ENCODE results near the gene TENT4A.

TENT4A gene

DNA sequence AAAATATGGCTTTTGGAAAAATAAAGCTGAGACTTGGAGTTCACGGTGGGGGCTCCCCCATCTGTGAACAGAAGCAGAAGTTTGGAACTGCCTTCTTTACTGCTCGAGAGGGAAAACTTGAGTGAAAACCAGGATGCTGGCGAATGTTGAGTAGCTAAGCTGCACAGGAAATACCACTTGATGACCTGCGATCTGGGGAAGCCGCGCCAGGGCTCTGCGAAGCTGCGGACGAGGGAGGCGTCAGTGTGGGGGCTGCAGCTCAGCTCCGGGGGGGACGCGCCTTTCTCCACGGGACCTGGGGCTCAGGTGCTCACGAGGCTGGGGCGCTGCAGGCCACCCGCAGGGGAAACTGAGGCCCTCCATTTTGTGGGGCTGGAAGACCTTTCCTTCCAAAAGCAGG lies 62.3 kb downstream of the TENT4A start:
- no peak for DNase-seq

DNA sequence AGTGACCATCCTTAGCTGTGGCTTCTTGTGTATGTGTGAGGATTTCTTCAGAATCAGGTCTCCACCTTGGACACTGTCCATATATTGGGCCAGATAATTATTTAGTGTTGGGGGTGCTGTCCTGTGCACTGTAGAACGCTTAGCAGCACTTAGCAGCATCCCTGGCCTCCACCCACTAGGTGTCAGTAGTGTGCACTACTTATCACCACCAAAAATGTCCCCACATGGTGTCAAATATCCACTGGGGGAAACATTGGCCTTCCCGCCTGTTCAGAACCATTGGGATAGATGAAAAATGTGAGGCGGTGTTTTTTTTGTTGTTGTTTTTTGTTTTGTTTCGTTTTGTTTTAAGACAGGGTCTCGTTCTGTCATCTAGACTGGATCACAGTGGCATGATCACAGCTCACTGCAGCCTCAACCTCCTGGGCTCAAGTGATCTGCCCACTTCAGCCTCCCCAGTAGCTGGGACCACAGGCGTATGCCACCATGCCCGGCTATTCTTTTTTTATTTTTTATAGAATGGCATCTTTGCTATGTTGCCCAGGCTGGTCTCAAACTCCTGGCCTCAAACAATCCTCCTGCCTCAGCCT lies 67.7 kb downstream of the TENT4A start:
- peak in 1 of 2 experiments; percentile 27 for DNase-seq

DNA sequence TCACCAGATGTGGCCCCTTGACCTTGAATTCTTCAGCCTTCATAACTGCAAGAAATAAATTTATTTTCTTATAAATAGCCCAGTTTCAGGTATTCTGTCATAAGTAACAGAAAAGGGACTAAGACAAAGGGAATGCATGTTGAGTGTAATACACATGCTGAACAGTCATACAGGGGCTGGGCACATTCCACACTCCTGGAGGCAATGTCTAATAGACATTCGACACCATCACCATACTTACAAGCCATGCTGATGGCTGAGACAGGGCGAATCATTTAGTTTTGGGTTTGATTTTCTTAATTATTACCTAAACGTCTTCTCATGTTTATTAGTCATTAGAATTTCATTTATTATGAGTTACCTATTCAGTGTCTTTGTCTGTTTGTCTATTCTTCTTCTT lies 68.5 kb downstream of the TENT4A start:
- DNase-seq: no peak

DNA sequence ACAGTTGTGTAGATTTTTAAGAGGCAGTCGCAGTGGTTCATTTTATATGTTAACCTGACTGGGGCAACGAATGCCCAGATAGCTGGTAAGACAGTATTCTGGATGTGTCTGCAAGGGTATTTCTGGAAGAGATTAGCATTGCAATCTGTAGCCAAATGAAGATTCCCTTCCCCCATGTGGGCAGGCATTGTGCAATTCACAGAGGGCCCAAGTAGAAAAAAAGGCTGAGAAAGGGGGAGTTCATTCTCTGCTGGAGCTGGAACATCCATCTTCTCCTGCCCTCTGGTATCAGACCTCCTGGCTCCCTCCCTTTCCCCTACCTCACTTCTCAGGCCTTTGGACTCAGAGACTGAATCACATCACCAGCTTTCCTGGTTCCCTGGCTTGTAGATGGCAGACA lies 70.6 kb downstream of the TENT4A start:
- no peak for DNase-seq

DNA sequence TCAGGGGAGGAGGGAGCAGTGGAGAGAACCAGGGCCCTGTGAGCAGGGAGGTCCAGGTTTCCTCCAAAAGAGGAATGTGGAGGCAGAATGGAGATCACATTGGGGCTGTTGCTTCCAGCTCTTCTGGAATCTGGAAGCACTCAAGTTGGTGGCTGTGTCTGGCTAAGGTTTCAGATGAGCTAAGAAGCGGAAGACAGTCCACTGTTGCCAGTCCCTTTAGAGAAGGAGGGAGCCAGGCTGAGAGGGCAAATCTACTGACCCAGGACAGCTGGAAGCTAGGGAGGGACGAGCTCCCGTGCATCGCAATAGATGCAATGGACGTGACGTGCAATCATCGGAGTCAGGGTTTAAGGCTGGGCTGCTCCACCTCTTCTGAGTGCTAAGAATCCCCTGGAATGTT lies 71.2 kb downstream of the TENT4A start:
- DNase-seq: no peak

DNA sequence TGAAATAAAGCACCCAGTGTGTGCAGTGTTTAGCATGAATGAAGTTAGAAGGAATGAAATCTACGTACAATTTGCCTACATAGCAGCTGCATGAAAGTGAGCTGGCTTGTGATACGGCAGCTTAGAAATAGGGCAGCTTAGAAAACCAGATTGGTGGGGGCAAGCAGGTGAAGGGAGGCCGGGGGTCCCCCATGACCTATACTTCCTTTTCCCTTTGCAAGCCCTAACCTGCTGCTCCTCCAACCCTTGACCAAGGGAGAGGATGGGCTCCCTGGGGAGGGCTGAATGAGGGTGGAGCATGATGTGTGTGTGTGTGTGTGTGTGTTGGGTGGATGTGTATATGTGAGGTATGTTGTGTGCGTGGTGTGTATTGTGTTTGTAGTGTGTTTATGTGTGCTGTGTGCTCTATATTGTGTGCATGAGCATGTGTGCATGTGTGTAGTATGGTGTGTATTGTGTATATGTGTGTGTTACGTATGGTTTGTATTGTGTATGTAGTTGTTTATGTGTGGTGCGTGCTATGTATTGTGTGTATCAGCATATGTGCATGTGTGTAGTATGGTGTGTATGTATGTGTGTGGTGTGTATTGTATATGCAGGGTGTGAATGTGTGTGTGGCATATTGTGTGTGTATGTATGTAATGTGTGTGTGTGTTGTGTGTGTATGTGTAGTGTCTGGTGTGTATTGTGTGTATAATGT lies 72.1 kb downstream of the TENT4A start:
- DNase-seq: no peak

DNA sequence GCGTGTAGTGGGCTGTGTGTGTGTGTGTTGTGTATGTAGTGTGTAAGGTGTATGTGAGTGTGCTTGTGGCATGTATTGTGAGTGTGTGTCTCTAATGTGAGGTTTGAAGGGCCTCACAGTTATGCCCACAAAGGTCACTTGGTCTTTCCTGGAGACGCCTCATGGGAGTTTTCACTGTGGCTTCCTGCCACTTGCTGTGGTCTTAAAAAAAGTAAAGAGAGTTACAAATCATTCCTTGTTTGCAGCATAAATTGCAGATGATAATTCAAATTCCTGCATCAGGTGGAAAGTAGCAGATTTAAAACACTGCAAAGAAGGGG lies 72.6 kb downstream of the TENT4A start:
- no peak for DNase-seq

DNA sequence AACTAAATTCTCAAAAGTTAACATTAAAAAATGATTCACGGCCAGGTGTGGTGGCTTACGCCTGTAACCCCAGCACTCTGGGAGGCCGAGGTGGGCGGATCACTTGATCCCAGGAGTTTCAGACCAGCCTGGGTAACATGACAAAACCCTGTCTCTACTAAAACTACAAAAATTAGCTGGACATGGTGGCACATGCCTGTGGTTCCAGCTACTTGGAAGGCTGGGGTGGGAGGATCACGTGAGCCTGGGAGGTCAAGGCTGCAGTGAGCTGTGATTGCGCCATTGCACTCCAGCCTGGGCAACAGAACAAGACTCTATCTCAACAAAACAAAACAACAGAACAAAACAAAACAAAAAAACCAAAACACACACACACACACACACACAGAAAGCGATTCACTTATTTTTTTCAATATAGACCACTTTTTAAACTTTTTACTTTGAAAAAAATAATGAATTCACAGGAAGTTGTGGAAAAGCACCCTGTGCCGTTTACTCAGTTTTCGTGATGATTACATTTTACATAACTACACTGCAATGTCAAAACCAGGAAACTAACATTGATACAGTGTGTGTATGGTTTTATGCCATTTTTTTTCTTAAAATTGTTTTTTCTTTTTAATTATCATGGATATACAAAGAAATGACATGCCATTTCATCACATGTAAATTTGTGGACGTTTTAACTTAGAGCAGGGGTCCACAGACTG lies 73.7 kb downstream of the TENT4A start:
- DNase-seq: no peak

DNA sequence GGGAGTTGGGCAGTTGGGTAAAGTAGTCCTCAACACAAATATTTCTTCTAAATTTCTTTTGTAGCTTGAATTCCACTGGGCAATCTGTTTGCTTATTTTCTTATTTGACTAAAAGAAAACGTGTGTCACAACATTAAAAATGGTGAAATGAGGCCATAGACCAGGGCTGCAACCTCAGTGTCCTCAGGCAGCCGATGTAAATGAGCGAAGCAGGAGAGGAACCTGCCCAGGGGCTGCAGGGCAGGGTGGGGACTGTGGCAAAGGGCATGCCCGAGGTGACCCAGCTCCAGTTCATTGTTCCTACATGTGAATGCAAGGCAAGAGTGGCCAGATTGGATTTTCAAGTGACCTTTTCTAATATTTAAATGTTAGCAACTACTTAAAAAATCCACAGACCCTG lies 74.7 kb downstream of the TENT4A start:
- no peak for DNase-seq

DNA sequence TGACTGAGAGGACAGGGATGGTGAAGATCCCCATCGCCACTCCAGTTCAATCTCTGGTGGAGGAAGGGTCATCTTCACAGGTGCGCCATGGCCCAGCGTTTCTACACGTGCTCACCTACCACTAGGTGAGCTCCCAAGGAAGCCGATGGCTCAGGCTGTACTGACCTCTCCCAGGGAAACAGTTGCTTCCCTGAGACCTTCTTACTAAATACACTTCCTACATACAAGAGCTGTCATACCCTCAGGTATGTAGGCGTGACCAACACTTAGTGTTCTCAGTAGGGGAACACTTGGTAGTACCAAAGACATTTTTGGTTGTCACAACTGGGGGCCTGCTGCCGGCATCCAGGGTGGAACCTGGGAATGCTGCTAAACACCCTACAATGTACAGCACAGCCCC lies 75.2 kb downstream of the TENT4A start:
- no peak for DNase-seq

DNA sequence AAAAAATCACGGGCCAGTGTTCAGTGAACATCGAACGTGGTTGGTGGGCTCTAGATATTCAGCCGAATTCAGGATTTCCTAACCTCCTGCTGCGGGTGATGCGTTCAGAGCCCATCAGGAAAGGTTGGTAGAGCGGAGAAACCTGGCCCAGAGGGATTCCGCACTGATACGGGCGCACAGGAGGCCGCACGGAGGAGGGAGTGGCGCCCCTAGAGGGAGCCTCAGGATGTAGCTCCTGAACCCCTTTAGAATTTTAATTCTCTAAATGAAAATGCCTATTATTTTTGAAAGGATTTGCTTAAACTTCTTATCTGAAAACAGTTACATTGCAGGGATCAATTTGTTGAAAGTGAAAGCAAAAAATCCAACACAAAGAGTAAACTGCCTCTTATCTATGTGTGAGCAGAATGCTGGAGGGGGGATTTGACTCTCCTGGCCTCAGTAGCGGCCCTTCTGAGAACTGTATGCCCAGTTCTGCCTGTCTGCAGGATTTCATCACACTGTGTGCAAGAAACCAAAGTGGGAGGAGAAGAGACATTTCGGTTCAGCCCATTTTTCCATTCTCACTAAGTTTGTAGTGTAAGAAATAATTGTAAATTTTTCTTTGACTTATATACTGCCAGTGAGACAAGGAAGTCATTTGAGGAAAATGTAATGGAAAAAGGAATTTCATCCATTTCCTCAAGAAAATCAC lies 75.9 kb downstream of the TENT4A start:
- no peak for DNase-seq

DNA sequence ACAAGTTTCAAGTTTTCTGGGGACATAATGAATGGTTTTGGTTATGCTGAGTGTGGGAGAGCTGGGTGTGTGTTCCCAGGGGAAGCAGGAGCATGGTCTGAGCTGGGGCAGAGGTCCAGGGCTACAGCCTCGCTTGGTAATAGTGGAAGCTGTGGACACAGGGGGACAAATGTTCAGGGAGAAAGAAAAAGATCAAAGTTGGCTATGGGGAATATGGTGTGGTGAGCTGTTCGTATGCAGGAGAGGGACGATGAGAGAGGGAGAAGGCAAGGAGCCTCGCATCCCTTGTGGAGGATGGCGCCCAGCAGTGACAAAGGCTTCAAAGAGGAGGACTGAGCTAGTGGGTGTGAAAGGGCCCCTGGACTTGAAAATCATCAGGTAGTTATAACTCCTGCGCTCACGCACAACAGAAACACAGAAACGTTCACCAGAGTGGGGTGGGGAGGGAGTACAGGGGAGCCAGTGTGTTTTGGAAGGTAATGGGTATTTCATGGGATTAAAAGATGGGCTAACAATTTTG lies 77.2 kb downstream of the TENT4A start:
- DNase-seq: no peak

DNA sequence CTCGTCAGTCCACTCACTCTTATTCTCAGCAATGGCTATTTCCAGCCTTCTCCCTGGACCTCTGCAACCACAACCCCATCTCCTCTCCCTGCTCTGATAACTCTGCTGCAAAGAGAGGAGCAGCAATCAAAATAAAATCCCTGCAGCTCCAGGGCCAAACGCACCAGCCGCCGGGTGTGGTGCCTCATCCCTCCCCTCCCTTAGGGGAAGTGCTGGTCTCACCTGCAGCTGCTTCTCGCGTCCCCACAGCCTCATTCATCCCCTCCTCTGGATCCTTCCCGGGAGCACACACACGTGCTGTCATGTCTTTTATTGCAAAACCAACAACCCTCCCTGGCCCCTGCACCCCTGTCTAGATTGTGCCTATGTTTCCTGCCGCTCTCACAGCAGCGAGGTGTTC lies 77.8 kb downstream of the TENT4A start:
- DNase-seq: peak; percentile 12 to 18

DNA sequence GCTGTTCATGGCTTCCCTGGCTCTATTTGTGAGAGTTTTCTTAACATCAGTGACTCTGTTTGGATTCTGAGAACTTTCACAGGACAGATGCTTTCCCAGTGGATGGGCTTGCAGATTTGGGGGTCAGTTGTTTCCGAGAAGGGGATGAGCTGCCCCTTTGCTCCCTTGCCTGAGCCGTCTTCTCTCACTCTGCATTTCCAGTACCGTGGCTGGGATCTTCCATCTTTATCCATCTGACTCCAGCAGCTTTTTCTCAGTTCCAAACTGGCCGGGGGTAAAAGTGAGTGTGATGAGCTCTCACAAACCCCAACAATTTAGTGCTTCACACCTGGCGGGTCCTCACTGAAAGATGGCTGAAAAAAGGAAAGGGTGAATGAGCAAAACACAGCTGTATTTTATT lies 79.1 kb downstream of the TENT4A start:
- DNase-seq: no peak

DNA sequence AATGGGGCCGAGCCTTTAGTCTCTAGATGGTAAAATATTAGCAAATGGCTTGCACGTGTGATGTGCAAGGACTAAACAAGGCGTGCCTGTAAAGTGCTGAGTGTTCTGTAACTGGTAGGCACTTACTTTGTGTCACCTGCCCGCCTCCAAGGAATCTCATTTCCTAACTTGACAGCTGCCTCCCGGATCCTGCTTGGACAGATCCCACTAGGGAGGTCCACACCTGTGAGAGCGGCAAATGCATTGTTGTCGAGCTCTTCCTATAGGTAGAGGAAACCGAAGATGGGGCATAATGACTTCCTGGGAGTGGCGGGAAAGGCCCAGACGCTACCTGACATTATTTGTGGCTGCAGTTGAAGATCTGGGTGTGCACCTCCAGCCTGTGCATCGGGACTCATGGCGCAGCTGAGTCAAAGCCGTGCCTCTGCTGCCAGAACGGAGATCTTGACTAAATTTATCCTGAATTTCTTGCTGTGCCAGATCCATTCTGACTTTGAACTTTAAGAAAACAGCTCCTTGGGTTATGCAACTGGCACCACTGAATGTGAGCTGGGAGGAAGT lies 79.8 kb downstream of the TENT4A start:
- no peak for DNase-seq

DNA sequence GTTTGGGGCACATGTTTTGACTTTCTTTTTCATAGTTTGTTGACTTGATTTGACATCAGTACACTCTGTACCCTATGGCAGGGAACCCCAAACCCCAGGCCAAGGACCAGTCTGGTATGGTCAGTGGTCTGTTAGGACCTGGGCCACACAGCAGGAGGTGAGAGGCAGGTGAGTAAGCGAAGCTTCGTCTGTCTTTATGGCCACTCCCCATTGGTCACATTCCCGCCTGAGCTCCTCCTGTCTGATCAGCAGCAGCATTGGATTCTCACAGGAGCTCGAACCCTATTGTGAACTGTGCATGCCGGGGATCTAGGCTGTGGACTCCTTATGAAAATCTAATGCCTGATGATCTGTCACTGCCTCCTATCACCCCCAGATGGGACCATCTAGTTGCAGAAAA lies 88.0 kb downstream of the TENT4A start:
- DNase-seq: no peak

DNA sequence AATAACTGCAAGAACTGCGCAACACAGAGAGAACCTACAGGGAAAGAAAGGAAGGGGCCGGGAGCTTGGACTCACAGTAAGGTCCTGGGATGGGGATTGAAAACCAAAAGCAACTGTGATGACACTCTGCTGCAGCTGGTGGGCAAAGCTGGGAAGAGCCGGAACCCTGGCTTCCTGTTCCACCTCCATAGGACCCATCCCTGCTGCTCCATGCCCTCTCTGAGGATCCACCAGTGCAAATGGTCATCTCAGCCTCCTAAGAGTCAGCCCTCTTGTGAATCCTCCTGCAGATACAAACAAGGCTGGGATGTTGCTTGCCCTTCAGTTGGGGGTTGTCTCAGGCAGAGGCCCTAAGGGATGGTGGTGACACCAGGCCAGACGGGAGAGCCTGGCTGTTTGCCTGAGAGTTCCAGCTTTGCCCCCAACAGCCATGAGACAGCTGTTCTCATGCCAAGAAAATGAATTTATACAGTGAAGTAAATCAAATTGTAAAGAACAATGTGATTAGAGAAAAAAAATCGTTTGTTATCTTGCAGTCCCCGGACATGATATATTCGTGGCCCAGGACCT lies 90.8 kb downstream of the TENT4A start:
- no peak for DNase-seq

DNA sequence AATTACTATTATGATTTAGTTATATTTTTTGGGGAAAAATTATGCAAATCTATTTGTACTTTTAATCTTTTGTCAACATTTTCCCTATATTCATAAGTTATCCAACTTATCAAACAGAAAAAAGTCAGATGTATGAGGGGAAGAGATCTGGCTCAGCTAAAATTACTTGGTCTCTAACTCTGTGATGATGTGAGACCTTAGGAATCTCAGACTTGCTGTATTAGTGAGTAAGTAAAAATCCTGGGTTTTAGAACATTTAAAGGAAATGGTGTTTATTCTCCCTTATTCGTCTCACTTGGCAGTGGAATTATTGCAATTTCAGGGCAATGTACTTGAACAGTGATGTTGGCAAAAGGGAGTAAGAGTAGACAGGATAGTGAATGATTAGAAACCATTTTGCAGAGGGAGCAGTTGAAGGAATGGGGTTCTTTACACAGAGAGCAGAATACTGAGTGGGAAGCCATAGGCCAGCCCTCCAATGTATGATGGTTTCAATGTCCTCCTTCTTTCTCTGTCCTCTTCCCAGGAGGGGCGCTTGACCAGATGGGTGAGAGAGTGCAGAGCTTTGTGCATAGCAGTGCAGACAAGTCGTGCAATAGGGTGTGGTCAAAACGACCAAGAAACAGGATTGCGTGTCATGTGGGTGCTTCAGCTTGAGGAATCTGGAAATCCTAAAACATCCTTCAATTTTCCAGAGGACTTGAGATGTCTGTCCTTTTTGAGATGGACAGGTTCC lies 91.7 kb downstream of the TENT4A start:
- no peak for DNase-seq

DNA sequence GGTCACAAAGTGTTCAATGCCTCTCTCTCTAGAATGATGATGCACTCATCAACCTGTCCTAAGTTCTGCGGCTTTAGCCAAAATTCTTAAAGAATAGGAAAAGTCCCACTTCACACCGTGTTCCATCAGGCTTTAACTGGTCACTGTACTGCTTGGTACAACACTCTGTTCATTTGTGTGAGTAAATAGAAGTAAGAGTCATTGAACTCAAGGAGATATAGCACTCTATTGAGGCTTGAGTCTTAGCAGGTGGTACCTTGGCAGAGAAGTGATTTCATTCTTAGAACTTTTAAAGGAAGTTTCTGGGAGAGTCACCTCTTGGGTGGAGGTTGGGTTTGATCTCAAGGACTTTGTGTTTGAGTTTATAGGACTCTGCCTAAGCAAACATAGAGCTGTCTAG lies 92.6 kb downstream of the TENT4A start:
- DNase-seq: no peak
